Activated naive CD4-positive, alpha-beta T cell treated with anti-CD3 and anti-CD28 coated beads, Interleukin-2, amount 10 ng/mL, durations not matched to agents 7 days and 5 days (primary cell): ENCODE results near the gene LRIT1.
"Not testable (repeated sequence)": the region's sequence is repeated elsewhere in the genome, so short reads cannot be mapped to it uniquely, and the experiment has no call there.

Source experiments
- CTCF ChIA-PET: fragments of 350-600 bp; sonication (Branson Sonifier 250); formaldehyde crosslinking; loops from one replicate; lab custom pipeline; 2021; ENCODE audit warnings: antibody characterized with exemption; lab: Charles Lee
- DNase-seq: peaks from one replicate; pipeline ENCODE4 v3.0.0-alpha.2; 2020
- H3K27ac Mint-ChIP-seq: one replicate; pipeline ENCODE4 v1.8.0; 2021; ENCODE audit warnings: mild to moderate bottlenecking, moderate library complexity, mixed read lengths
- H3K27me3 Mint-ChIP-seq: one replicate; pipeline ENCODE4 v1.8.0; 2021; ENCODE audit warnings: mild to moderate bottlenecking, mixed read lengths
- H3K36me3 Mint-ChIP-seq: one replicate; pipeline ENCODE4 v1.8.0; 2021; ENCODE audit warnings: mixed read lengths
- H3K4me1 Mint-ChIP-seq: one replicate; pipeline ENCODE4 v1.8.0; 2021; ENCODE audit warnings: mixed read lengths
- H3K4me3 Mint-ChIP-seq: one replicate; pipeline ENCODE4 v1.8.0; 2021; ENCODE audit warnings: mild to moderate bottlenecking, moderate library complexity, mixed read lengths
- H3K9me3 Mint-ChIP-seq: one replicate; pipeline ENCODE4 v1.8.0; 2021; ENCODE audit warnings: mixed read lengths

The LRIT1 gene, protein sequence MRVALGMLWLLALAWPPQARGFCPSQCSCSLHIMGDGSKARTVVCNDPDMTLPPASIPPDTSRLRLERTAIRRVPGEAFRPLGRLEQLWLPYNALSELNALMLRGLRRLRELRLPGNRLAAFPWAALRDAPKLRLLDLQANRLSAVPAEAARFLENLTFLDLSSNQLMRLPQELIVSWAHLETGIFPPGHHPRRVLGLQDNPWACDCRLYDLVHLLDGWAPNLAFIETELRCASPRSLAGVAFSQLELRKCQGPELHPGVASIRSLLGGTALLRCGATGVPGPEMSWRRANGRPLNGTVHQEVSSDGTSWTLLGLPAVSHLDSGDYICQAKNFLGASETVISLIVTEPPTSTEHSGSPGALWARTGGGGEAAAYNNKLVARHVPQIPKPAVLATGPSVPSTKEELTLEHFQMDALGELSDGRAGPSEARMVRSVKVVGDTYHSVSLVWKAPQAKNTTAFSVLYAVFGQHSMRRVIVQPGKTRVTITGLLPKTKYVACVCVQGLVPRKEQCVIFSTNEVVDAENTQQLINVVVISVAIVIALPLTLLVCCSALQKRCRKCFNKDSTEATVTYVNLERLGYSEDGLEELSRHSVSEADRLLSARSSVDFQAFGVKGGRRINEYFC

DNA sequence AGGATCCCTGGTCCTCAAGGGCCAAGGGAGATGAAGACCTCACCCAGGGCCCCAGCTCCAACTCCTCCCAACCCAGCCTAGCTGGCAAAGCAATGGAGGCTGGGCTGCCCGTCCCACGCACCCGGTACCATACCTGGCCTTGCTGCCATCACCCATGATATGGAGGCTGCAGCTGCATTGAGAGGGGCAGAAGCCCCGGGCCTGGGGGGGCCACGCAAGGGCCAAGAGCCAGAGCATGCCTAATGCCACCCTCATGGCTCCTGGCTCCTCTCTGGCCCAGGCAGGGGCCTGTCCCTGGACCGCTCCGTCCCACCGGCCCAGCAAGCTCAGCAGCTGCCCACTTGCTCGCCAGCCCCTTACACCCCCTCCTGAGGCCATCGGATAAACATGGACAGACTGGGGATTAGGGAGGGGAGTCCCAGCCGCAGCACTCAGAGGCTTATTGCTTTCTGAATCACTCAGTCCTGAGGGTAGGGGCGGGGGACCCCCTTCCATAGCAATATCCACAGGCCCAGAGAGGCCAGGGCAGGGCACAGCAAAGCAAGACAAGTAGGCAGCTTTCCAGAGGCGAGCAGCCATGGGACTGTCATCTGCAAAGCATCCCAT, at the start of gene LRIT1:
TSS of gene LRIT1 (minus strand) at position 362 of the 606 bp plus-strand sequence. CDS start at position 255, 107 bp downstream.
- no peaks in the 10 kb centered on the region for H3K36me3 Mint-ChIP-seq
- no peak for DNase-seq

DNA sequence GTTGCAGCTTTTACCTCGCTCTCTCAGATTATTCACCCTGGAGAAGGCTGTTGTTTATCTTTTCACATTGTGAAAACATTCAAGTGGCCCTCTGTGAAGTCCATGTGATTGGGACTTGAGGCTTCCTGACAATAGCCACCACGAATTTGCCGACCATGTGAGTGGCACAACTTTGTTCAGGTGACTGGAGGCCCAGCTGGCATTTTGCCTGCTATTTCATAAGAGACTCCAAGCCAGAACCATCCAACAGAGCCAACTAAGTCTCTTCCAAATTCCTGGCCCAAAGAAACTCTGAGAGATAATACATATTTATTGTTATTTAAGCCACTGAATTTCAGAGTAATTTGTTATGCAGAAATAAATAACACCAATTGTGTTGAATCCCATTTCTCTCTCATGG, 48.9 kb upstream of the LRIT1 start:
- CTCF ChIA-PET: no interaction called here
- no peak overlapping the region for H3K4me3 Mint-ChIP-seq
- H3K9me3 Mint-ChIP-seq: no peaks in the 10 kb centered on the region
- no peak for DNase-seq
- H3K36me3 Mint-ChIP-seq: no peaks in the 10 kb centered on the region
- peaks cover 19% of the 10 kb centered on the region for H3K4me1 Mint-ChIP-seq
- no peak overlapping the region for H3K27ac Mint-ChIP-seq
- peaks cover 13% of the 10 kb centered on the region for H3K27me3 Mint-ChIP-seq

More for the DNA sequence above, at the start of gene LRIT1:
- peaks cover 12% of the 10 kb centered on the region for H3K27me3 Mint-ChIP-seq
- no peaks in the 10 kb centered on the region for H3K9me3 Mint-ChIP-seq
- no peak within 1 kb of the TSS for H3K4me3 Mint-ChIP-seq
- CTCF ChIA-PET: no interaction called here
- no peak within 1 kb of the TSS for H3K27ac Mint-ChIP-seq
- no peaks in the 10 kb centered on the region for H3K4me1 Mint-ChIP-seq

DNA sequence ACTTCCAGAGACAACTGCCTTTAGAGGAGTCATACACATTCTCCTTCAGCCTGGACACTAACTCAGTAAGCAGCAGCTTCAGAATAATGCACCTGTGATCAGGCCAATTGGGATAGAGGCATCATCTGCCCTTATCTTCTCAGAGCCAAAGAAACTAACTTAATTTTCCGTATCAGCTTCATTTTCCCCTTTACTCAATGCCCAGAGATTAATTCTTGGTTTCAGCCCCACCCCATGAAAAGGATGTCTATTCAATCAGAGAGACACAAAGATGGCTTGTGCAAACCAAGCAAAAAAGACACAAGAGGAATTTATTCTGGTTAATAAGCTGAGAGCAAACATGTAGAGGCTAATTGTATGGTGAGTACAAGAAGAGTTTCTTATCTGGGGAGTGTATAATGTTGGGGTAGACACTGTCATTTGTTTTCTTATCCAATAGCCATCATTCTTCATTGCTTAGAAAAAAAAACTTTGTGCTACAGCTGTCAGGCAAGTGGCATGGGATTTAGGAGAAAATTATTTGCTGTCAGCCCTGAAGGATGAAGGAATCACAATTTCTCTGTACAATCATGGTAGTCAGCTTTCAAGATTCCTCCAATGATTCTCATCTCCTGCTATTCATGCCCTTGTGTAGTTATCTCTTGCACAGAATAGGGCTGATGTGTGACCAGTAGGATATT, 48.3 kb upstream of the LRIT1 start:
- DNase-seq: no peak
- no peak overlapping the region for H3K27ac Mint-ChIP-seq
- H3K4me3 Mint-ChIP-seq: no peak overlapping the region
- H3K9me3 Mint-ChIP-seq: no peaks in the 10 kb centered on the region
- peaks cover 13% of the 10 kb centered on the region for H3K27me3 Mint-ChIP-seq
- no peaks in the 10 kb centered on the region for H3K36me3 Mint-ChIP-seq
- peaks cover 13% of the 10 kb centered on the region for H3K4me1 Mint-ChIP-seq
- CTCF ChIA-PET: interaction anchor here (1.3 to 1.7 kb wide), 2 partner anchors 25 to 32 kb away, joined by 3 to 6 read pairs; no protein-coding TSS in a partner anchor

DNA sequence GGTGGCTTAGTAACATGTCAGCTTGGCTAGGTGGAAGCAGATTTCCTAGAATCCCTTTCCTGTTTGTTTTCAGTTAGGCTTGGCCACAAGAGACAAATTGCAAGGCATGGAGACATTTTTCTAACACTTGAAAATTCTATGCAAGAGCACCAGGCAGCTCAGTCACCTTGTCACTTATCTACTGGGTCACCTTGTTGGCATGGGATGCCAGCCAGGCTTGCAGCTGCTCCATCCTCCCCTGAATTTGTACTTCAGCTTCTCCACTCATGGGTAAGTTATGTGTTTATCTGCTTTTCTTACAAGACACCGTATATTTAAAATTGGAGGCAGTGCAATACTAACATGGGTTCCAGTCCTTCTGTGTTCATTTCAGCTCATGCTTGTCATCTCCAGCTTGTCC, 46.8 kb upstream of the LRIT1 start:
- Mint-ChIP-seq H3K27ac (no peak overlapping the region), H3K4me3 (no peak overlapping the region), H3K36me3 (no peaks in the 10 kb centered on the region), H3K27me3 (peaks cover 13% of the 10 kb centered on the region), H3K9me3 (no peaks in the 10 kb centered on the region), H3K4me1 (no peaks in the 10 kb centered on the region)
- CTCF ChIA-PET: interaction anchor here (1.3 to 1.7 kb wide), 2 partner anchors 24 to 46 kb away, joined by 3 to 6 read pairs; no protein-coding TSS in a partner anchor
- DNase-seq: no peak

DNA sequence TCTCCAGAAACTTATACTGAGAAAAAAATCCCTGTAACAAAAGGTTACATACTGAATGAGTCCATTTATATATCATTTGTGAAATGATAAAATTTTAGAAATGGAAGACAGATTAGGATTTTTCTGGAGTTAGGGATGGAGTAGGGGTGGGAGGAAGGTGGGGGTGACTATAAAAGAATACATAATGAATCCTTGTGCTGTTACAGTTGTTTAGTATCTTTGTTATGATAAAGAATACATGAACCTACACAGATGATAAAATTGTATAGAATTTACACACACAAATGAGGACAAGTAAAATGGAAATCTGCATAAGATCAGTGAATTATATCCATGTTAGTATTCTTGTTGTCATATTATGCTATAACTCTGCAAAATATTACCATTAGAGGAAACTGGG, 45.3 kb upstream of the LRIT1 start:
- no peaks in the 10 kb centered on the region for H3K4me1 Mint-ChIP-seq
- CTCF ChIA-PET: interaction anchor here (1.1 kb wide), 1 partner anchor 19 kb away, joined by 3 read pairs; no protein-coding TSS in a partner anchor

DNA sequence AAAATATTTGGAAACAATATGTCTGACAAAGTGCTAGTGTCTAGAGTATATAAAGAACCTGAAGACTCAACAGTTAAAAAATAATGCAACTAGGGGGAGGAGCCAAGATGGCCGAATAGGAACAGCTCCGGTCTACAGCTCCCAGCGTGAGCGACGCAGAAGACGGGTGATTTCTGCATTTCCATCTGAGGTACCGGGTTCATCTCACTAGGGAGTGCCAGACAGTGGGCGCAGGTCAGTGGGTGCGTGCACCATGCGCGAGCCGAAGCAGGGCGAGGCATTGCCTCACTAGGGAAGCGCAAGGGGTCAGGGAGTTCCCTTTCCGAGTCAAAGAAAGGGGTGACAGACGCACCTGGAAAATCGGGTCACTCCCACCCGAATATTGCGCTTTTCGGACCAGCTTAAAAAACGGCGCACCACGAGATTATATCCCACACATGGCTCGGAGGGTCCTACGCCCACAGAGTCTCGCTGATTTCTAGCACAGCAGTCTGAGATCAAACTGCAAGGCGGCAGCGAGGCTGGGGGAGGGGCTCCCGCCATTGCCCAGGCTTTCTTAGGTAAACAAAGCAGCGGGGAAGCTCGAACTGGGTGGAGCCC, 38.6 kb upstream of the LRIT1 start:
- H3K4me1 Mint-ChIP-seq, H3K4me3 Mint-ChIP-seq, H3K9me3 Mint-ChIP-seq, CTCF ChIA-PET, H3K27ac Mint-ChIP-seq, DNase-seq, H3K36me3 Mint-ChIP-seq: not testable (repeated sequence)
- H3K27me3 Mint-ChIP-seq: peaks cover 24% of the 10 kb centered on the region

More for the DNA sequence above, 45.3 kb upstream of the LRIT1 start:
- H3K36me3 Mint-ChIP-seq: no peaks in the 10 kb centered on the region
- no peaks in the 10 kb centered on the region for H3K9me3 Mint-ChIP-seq
- H3K4me3 Mint-ChIP-seq: no peak overlapping the region
- peaks cover 13% of the 10 kb centered on the region for H3K27me3 Mint-ChIP-seq
- no peak for DNase-seq
- no peak overlapping the region for H3K27ac Mint-ChIP-seq

DNA sequence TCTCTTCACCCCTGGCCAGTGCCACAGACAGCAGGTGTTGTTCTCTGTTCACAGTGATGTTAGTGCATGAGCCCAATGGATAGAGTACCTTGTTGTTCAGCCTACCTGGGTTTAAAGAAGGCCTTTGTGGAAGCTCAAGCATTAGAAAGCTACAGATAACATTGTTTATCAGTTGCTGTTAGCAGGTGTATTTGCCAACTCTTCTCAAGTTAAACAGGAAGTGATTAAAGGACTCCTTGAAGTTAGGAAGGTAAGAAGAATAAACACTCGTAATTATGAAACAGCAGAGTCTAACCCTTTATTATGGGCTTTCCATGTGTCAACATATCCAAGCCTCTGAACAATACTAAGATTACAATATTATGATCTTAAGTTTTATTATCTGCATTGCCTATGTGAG, 29.4 kb upstream of the LRIT1 start:
- H3K27ac Mint-ChIP-seq: no peak overlapping the region
- H3K36me3 Mint-ChIP-seq: no peaks in the 10 kb centered on the region
- peaks cover 4% of the 10 kb centered on the region for H3K27me3 Mint-ChIP-seq
- peaks cover 21% of the 10 kb centered on the region for H3K4me1 Mint-ChIP-seq
- H3K4me3 Mint-ChIP-seq: no peak overlapping the region
- H3K9me3 Mint-ChIP-seq: no peaks in the 10 kb centered on the region
- DNase-seq: no peak
- CTCF ChIA-PET: interaction anchor here (12.1 kb wide), 1 partner anchor 268 kb away, joined by 333 read pairs; no protein-coding TSS in a partner anchor

DNA sequence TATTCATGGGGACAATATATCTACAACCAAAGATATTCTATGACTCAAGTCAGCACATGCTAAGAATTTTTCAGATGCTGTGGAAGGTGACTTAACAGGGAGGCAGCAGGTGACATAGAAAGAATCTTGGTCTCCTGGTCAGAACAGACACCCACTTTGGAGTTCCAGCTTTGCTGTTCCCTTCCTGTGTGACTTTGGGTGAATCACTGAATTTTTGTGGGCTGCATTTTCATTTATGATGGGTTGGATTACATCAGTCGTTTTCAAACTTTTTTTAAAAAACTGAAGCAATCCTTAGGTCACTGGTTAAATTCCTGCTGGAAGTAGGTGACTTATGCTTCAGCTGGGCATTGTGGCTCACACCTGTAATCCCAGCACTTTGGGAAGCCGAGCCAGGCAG, 28.4 kb upstream of the LRIT1 start:
- Mint-ChIP-seq H3K4me3 (no peak overlapping the region), H3K9me3 (no peaks in the 10 kb centered on the region), H3K27me3 (peaks cover 8% of the 10 kb centered on the region), H3K27ac (no peak overlapping the region), H3K36me3 (no peaks in the 10 kb centered on the region), H3K4me1 (peaks cover 21% of the 10 kb centered on the region)
- CTCF ChIA-PET: interaction anchor here (2.0 to 12.1 kb wide), 2 partner anchors 60 to 269 kb away, joined by 6 to 333 read pairs; no protein-coding TSS in a partner anchor
- DNase-seq: no peak

DNA sequence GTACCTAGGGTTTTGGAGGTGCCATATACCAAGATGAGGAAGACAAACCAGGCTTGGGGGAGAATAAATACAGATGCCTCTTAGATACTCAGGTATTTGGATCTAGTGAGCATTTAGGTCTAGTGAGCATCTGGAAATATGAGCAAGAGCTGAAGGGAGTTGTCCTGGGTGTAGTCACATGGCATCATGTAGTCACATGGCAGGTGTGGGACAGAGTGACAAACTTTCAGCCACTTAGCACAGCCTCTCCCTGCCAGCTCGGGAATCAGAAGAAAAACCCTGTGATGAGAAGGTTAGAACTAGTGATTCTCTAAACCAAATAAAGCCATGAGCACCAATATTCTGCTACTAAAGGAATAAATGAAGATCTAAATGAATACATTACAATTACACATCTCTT, 27.8 kb upstream of the LRIT1 start:
- H3K9me3 Mint-ChIP-seq: no peaks in the 10 kb centered on the region
- CTCF ChIA-PET: interaction anchor here (1.0 to 12.1 kb wide), 5 partner anchors 31 to 269 kb away, joined by 3 to 333 read pairs (median 22); no protein-coding TSS in a partner anchor
- H3K4me3 Mint-ChIP-seq: no peak overlapping the region
- no peak overlapping the region for H3K27ac Mint-ChIP-seq
- H3K4me1 Mint-ChIP-seq: peaks cover 21% of the 10 kb centered on the region
- H3K36me3 Mint-ChIP-seq: no peaks in the 10 kb centered on the region
- DNase-seq: no peak
- H3K27me3 Mint-ChIP-seq: peaks cover 8% of the 10 kb centered on the region

DNA sequence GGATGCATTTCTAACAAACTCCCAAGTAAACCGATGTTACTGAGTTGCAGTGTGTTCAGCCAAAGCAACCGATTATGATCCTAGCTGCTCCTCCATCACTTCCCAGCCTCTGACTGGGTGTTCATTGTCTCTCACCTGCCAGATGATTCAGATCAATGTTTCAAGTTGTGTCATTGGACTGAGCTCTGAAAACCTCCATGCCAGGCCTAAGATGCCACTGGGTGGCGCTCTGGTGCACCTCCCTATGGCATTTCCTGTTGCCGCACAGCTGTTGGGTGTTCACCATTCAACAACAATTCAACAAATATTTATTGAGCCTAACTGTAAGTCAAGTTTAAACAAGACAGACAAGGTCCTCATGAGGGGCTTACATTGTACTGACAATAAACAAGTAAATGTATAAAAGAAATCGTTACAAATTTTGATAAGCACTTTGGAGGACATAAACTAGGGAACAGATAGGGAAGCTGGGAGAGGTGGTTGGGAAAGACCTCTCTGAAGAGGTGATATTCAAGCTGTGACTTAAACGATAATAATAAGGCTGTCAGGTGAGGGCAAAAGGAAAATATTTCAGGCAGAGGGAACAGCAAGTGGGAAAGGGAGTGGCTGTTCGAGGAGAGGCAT, 26.3 kb upstream of the LRIT1 start:
- H3K27ac Mint-ChIP-seq: no peak overlapping the region
- H3K9me3 Mint-ChIP-seq: no peaks in the 10 kb centered on the region
- H3K4me3 Mint-ChIP-seq: no peak overlapping the region
- no peaks in the 10 kb centered on the region for H3K36me3 Mint-ChIP-seq
- peaks cover 21% of the 10 kb centered on the region for H3K4me1 Mint-ChIP-seq
- CTCF ChIA-PET: interaction anchor here (0.6 to 12.1 kb wide), 32 partner anchors 8 to 761 kb away, joined by 3 to 333 read pairs (median 4); partner anchors contain the start of gene CCSER2
- peak; percentile 83 for DNase-seq
- peaks cover 15% of the 10 kb centered on the region for H3K27me3 Mint-ChIP-seq

DNA sequence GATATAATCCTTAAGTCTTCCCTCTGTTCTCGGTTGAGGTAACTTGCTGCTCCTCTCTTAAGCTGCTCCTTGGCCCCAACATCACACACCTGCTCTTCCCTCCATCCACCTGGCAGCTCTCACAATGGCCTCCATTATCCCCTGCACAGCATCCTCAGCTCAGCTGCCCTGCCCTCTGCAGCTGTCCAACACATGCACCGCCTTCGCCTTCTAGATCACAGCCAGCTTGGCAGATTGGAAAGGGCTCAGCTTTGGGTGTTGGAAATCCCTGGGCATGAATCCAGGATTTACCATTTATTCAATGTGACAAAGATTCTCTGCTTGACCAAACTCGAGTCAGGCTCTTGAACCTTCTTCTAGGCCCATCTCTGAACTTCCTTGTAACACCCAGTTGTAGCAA, 24.1 kb upstream of the LRIT1 start:
- Mint-ChIP-seq H3K36me3 (no peaks in the 10 kb centered on the region), H3K9me3 (no peaks in the 10 kb centered on the region), H3K4me3 (no peak overlapping the region), H3K27me3 (peaks cover 32% of the 10 kb centered on the region), H3K4me1 (peaks cover 16% of the 10 kb centered on the region), H3K27ac (no peak overlapping the region)
- CTCF ChIA-PET: interaction anchor here (0.9 to 12.1 kb wide), 15 partner anchors 8 to 273 kb away, joined by 3 to 333 read pairs (median 5); no protein-coding TSS in a partner anchor
- no peak for DNase-seq

DNA sequence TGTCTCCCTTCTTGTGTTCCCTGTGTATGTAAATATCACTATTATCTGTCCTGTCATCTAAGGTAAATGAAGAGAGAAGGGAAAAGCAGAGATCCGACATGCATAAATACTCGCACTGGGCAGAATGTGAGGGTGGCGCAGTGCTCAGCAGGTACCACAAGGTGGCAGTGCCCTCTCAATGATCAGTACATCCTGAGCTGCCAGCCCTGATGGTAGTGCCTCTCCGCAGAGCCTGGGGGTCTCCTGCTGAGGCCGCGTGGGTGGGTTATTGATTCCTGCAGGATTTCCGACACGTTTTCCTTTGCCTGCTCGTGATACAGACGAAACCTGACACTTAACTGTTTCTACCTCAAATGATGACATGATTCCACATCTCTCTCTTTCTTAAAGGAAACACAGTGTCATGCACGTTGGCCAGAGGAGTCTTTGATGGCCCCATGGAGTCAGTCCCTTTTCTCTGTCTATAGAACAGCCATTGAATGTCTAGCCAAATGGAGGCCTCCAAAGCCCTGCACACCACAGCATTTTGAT, 23.3 kb upstream of the LRIT1 start:
- Mint-ChIP-seq H3K27ac (no peak overlapping the region), H3K9me3 (no peaks in the 10 kb centered on the region), H3K27me3 (peaks cover 29% of the 10 kb centered on the region), H3K36me3 (no peaks in the 10 kb centered on the region), H3K4me1 (peaks cover 16% of the 10 kb centered on the region), H3K4me3 (no peak overlapping the region)
- DNase-seq: peak; percentile 82
- CTCF ChIA-PET: interaction anchor here (0.9 to 12.1 kb wide), 15 partner anchors 10 to 451 kb away, joined by 3 to 333 read pairs (median 4); no protein-coding TSS in a partner anchor
